T47D (cell line): ENCODE data around the gene EML1.

Source experiments
- DNase-seq, 2 experiments: peaks; one replicate each; pipeline versions ENCODE4 v3.0.0 to v3.0.0-alpha.2; 2011 to 2012; ENCODE audit warnings: low read depth in 1 of 2, low spot score in 1 of 2
- JUND ChIP-seq: IDR thresholded peaks from 2 replicates; pipeline ENCODE4 v1.6.1; 2012; ENCODE audit warnings: low read depth
- in situ Hi-C: cut with HindIII; loops from 2 replicates; pipeline ENCODE4 v1.10.0; 2016; ENCODE audit warnings: low sequenced_read_pairs, low pct_unique_long_range_greater_than_20kb

Gene EML1

GRCh38 chr14:99990268-99991170 is 197.3 kb downstream of the EML1 start:
- in situ Hi-C loops, result no loop called here
- DNase-seq, result no peak
- no peak for TF ChIP-seq JUND

- in situ Hi-C loops, result no loop called here
- no peak for DNase-seq
- no peak for TF ChIP-seq JUND
Measured at GRCh38 chr14:99991331-99991730, 198.1 kb downstream of the EML1 start.
